Cerebellar cortex (tissue), 1 donor: ENCODE results near the gene ALDH4A1.

ENCODE experiments used
- DNase-seq: peaks from one replicate; pipeline ENCODE4 v3.0.0-alpha.2; 2015; ENCODE audit warnings: low spot score

Gene ALDH4A1

GRCh38 chr1:18902523-18903290, at the start of gene ALDH4A1:
TSS of gene ALDH4A1 (minus strand) at chr1:18902555. CDS start at chr1:18902523, 32 bp downstream.
- peak; percentile 99 for DNase-seq

- DNase-seq, result no peak
These were observed 49.5 kb upstream of the ALDH4A1 start for GRCh38 chr1:18951818-18952391.

- no peak for DNase-seq
These were observed 49.1 kb upstream of the ALDH4A1 start for GRCh38 chr1:18951416-18951815.

- DNase-seq, result no peak
These were observed 48.2 kb upstream of the ALDH4A1 start for GRCh38 chr1:18950401-18951026.

- peak; percentile 82 for DNase-seq
These were observed 47.5 kb upstream of the ALDH4A1 start for GRCh38 chr1:18949686-18950400.

- DNase-seq, result peak; percentile 75
These were observed 46.7 kb upstream of the ALDH4A1 start for GRCh38 chr1:18948913-18949685.

- no peak for DNase-seq
These were observed 45.9 kb upstream of the ALDH4A1 start for GRCh38 chr1:18948048-18948912.

GRCh38 chr1:18947570-18947969, 45.2 kb upstream of the ALDH4A1 start:
- DNase-seq, result no peak

- DNase-seq, result no peak
These were observed 44.4 kb upstream of the ALDH4A1 start for GRCh38 chr1:18946550-18947381.

- no peak for DNase-seq
These were observed 43.1 kb upstream of the ALDH4A1 start for GRCh38 chr1:18945401-18945849.

- DNase-seq, result peak; percentile 55
These were observed 42.5 kb upstream of the ALDH4A1 start for GRCh38 chr1:18944810-18945209.

- DNase-seq, result no peak
These were observed 41.7 kb upstream of the ALDH4A1 start for GRCh38 chr1:18943914-18944572.

GRCh38 chr1:18943162-18943561, 40.8 kb upstream of the ALDH4A1 start:
- DNase-seq, result no peak

- no peak for DNase-seq
These were observed 40.0 kb upstream of the ALDH4A1 start for GRCh38 chr1:18942340-18942739.

- peak; percentile 56 for DNase-seq
These were observed 39.1 kb upstream of the ALDH4A1 start for GRCh38 chr1:18941221-18942141.

- DNase-seq, result peak; percentile 75
These were observed 38.1 kb upstream of the ALDH4A1 start for GRCh38 chr1:18940303-18941020.
